ENCODE measurements around the gene LPO. TPM values are rescaled to one million over a fixed set of nuclear protein-coding genes. Genes with fewer than 3 reads are reported as not detected.
A peak's percentile ranks its signal among the peaks of the same experiment; 100 is the strongest.

Gene LPO
- total and polyA plus RNA-seq, 2 donors (not counting 1 experiment from before 2014, with no cell fraction given), result not detected

- H3K79me2 ChIP-seq (ENCODE audit: control insufficient read depth, insufficient read depth, low read length), result no peaks in the 10 kb centered on the region
- no peaks in the 10 kb centered on the region for H4K20me1 ChIP-seq (ENCODE audit: control insufficient read depth, extremely low read depth, insufficient read depth, low read length)
- H3K27me3 ChIP-seq (ENCODE audit: control insufficient read depth, insufficient read depth, low read length), result no peaks in the 10 kb centered on the region
- no peak overlapping the region for H3K27ac ChIP-seq (ENCODE audit: insufficient read depth, low read length)
- H3K9me3 ChIP-seq (ENCODE audit: control insufficient read depth, insufficient read depth, low read depth, low read length), result no peaks in the 10 kb centered on the region
- H2AFZ ChIP-seq (ENCODE audit: low read length), result no peak overlapping the region
- H3K36me3 ChIP-seq (ENCODE audit: control insufficient read depth, insufficient read depth, low read length), result no peaks in the 10 kb centered on the region
- TF ChIP-seq CTCF (conservative IDR thresholded peaks at IDR 0.05 in 1 of 2, IDR thresholded peaks at IDR 0.05 in 1 of 2; ENCODE audit: low read depth in 1 of 2, low read length in 2 of 2) (no peak), EZH2 (IDR thresholded peaks at IDR 0.05; ENCODE audit: low read length, missing control alignments) (no peak)
- H3K4me2 ChIP-seq (ENCODE audit: extremely low read depth, insufficient read depth, low read length), result no peak overlapping the region
- H3K4me3 ChIP-seq (replicated peaks in 1 of 4; ENCODE audit: control extremely low read depth in 1 of 4, insufficient read depth in 1 of 4, low read depth in 3 of 4, low read length in 4 of 4), result no peak overlapping the region
- no peak overlapping the region for H3K9ac ChIP-seq (ENCODE audit: insufficient read depth, low read length)
- DNase-seq (ENCODE audit: low read depth in 2 of 2), result no peak
- no peaks in the 10 kb centered on the region for H3K4me1 ChIP-seq (ENCODE audit: control insufficient read depth, extremely low read depth, insufficient read depth, low read length)
These were observed 77.4 kb downstream of the LPO start for GRCh38 chr17:58315750-58316149.

GRCh38 chr17:58316260-58316960 lies 78.0 kb downstream of the LPO start:
- Histone ChIP-seq H3K27me3 (ENCODE audit: control insufficient read depth, insufficient read depth, low read length) (no peaks in the 10 kb centered on the region), H3K4me2 (ENCODE audit: extremely low read depth, insufficient read depth, low read length) (no peak overlapping the region), H4K20me1 (ENCODE audit: control insufficient read depth, extremely low read depth, insufficient read depth, low read length) (no peaks in the 10 kb centered on the region), H3K4me3 (replicated peaks in 1 of 4; ENCODE audit: control extremely low read depth in 1 of 4, insufficient read depth in 1 of 4, low read depth in 3 of 4, low read length in 4 of 4) (no peak overlapping the region), H3K9ac (ENCODE audit: insufficient read depth, low read length) (no peak overlapping the region), H2AFZ (ENCODE audit: low read length) (no peak overlapping the region), H3K9me3 (ENCODE audit: control insufficient read depth, insufficient read depth, low read depth, low read length) (no peaks in the 10 kb centered on the region), H3K4me1 (ENCODE audit: control insufficient read depth, extremely low read depth, insufficient read depth, low read length) (no peaks in the 10 kb centered on the region), H3K79me2 (ENCODE audit: control insufficient read depth, insufficient read depth, low read length) (no peaks in the 10 kb centered on the region), H3K27ac (ENCODE audit: insufficient read depth, low read length) (no peak overlapping the region), H3K36me3 (ENCODE audit: control insufficient read depth, insufficient read depth, low read length) (no peaks in the 10 kb centered on the region)
- TF ChIP-seq EZH2 (IDR thresholded peaks at IDR 0.05; ENCODE audit: low read length, missing control alignments) (no peak), CTCF (conservative IDR thresholded peaks at IDR 0.05 in 1 of 2, IDR thresholded peaks at IDR 0.05 in 1 of 2; ENCODE audit: low read depth in 1 of 2, low read length in 2 of 2) (no peak)
- no peak for DNase-seq (ENCODE audit: low read depth in 2 of 2)

- peak; percentile 51 to 81 for DNase-seq (ENCODE audit: low read depth in 2 of 2)
- H3K4me3 ChIP-seq (replicated peaks in 1 of 4; ENCODE audit: control extremely low read depth in 1 of 4, insufficient read depth in 1 of 4, low read depth in 3 of 4, low read length in 4 of 4), result no peak overlapping the region
- no peaks in the 10 kb centered on the region for H3K36me3 ChIP-seq (ENCODE audit: control insufficient read depth, insufficient read depth, low read length)
- no peaks in the 10 kb centered on the region for H4K20me1 ChIP-seq (ENCODE audit: control insufficient read depth, extremely low read depth, insufficient read depth, low read length)
- no peak overlapping the region for H3K4me2 ChIP-seq (ENCODE audit: extremely low read depth, insufficient read depth, low read length)
- no peaks in the 10 kb centered on the region for H3K79me2 ChIP-seq (ENCODE audit: control insufficient read depth, insufficient read depth, low read length)
- no peak overlapping the region for H3K27ac ChIP-seq (ENCODE audit: insufficient read depth, low read length)
- no peaks in the 10 kb centered on the region for H3K4me1 ChIP-seq (ENCODE audit: control insufficient read depth, extremely low read depth, insufficient read depth, low read length)
- H3K9ac ChIP-seq (ENCODE audit: insufficient read depth, low read length), result no peak overlapping the region
- no peak overlapping the region for H2AFZ ChIP-seq (ENCODE audit: low read length)
- H3K9me3 ChIP-seq (ENCODE audit: control insufficient read depth, insufficient read depth, low read depth, low read length), result no peaks in the 10 kb centered on the region
- TF ChIP-seq EZH2 (IDR thresholded peaks at IDR 0.05; ENCODE audit: low read length, missing control alignments) (no peak), CTCF (conservative IDR thresholded peaks at IDR 0.05 in 1 of 2, IDR thresholded peaks at IDR 0.05 in 1 of 2; ENCODE audit: low read depth in 1 of 2, low read length in 2 of 2) (peak; percentile 84 to 93)
- H3K27me3 ChIP-seq (ENCODE audit: control insufficient read depth, insufficient read depth, low read length), result no peaks in the 10 kb centered on the region
These were observed 79.2 kb downstream of the LPO start for GRCh38 chr17:58317421-58318064.
